HUES6 (cell line): ENCODE data around the gene IL3.

ENCODE experiments used
- H3K27ac ChIP-seq: 2 replicates; pipeline ENCODE4 v1.7.0; 2013; ENCODE audit warnings: low read depth, mild to moderate bottlenecking, low read length, inconsistent platforms
- H3K27me3 ChIP-seq: 2 replicates; pipeline ENCODE4 v1.6.1; 2013; ENCODE audit warnings: low read length; ENCODE audit not compliant: control insufficient read depth, insufficient read depth
- H3K36me3 ChIP-seq: 2 replicates; pipeline ENCODE4 v1.6.1; 2013; ENCODE audit warnings: low read length; ENCODE audit not compliant: control insufficient read depth, insufficient read depth
- H3K4me1 ChIP-seq: 2 replicates; pipeline ENCODE4 v1.6.1; 2013; ENCODE audit warnings: low read length; ENCODE audit not compliant: control insufficient read depth, insufficient read depth
- H3K4me3 ChIP-seq: 2 replicates; pipeline ENCODE4 v1.5.1; 2013; ENCODE audit warnings: low read depth, low read length
- H3K9ac ChIP-seq: one replicate; pipeline ENCODE4 v1.6.1; 2013; ENCODE audit warnings: mild to moderate bottlenecking, low read length
- H3K9me3 ChIP-seq: 2 replicates; pipeline ENCODE4 v1.6.1; 2013; ENCODE audit warnings: low read depth, low read length; ENCODE audit not compliant: control insufficient read depth, insufficient read depth

The IL3 gene

GRCh38 chr5:132074772-132075718 lies 14.6 kb downstream of the IL3 start:
- no peaks in the 10 kb centered on the region for H3K27me3 ChIP-seq
- H3K27ac ChIP-seq = no peak overlapping the region
- H3K4me3 ChIP-seq = no peak overlapping the region
- no peaks in the 10 kb centered on the region; the same call in 1 of the 2 replicates for H3K4me1 ChIP-seq
- H3K9me3 ChIP-seq = no peaks in the 10 kb centered on the region
- H3K36me3 ChIP-seq = no peaks in the 10 kb centered on the region
- H3K9ac ChIP-seq = no peak overlapping the region

- no peak overlapping the region for H3K4me3 ChIP-seq
- no peaks in the 10 kb centered on the region for H3K36me3 ChIP-seq
- no peaks in the 10 kb centered on the region for H3K9me3 ChIP-seq
- no peak overlapping the region for H3K9ac ChIP-seq
- no peaks in the 10 kb centered on the region for H3K27me3 ChIP-seq
- H3K4me1 ChIP-seq = no peaks in the 10 kb centered on the region; the same call in 1 of the 2 replicates
- H3K27ac ChIP-seq = no peak overlapping the region
These were observed 15.2 kb downstream of the IL3 start for GRCh38 chr5:132075719-132076077.

GRCh38 chr5:132076202-132076830 lies 15.9 kb downstream of the IL3 start:
- H3K27ac ChIP-seq = no peak overlapping the region
- no peaks in the 10 kb centered on the region for H3K36me3 ChIP-seq
- H3K4me1 ChIP-seq = no peaks in the 10 kb centered on the region; the same call in 1 of the 2 replicates
- H3K4me3 ChIP-seq = no peak overlapping the region
- H3K9me3 ChIP-seq = no peaks in the 10 kb centered on the region
- no peak overlapping the region for H3K9ac ChIP-seq
- no peaks in the 10 kb centered on the region for H3K27me3 ChIP-seq

GRCh38 chr5:132076983-132077382 lies 16.5 kb downstream of the IL3 start:
- Histone ChIP-seq H3K9me3 (no peaks in the 10 kb centered on the region), H3K4me3 (no peak overlapping the region), H3K9ac (no peak overlapping the region), H3K27me3 (no peaks in the 10 kb centered on the region), H3K27ac (no peak overlapping the region), H3K36me3 (no peaks in the 10 kb centered on the region), H3K4me1 (no peaks in the 10 kb centered on the region; the same call in 1 of the 2 replicates)

GRCh38 chr5:132079081-132079480 lies 18.6 kb downstream of the IL3 start:
- Histone ChIP-seq H3K9me3 (no peaks in the 10 kb centered on the region), H3K36me3 (no peaks in the 10 kb centered on the region), H3K9ac (no peak overlapping the region), H3K4me1 (no peaks in the 10 kb centered on the region; the same call in 1 of the 2 replicates), H3K4me3 (no peak overlapping the region), H3K27me3 (no peaks in the 10 kb centered on the region), H3K27ac (no peak overlapping the region)

- Histone ChIP-seq H3K4me3 (no peak overlapping the region), H3K27me3 (no peaks in the 10 kb centered on the region), H3K9me3 (no peaks in the 10 kb centered on the region), H3K9ac (no peak overlapping the region), H3K27ac (no peak overlapping the region), H3K36me3 (no peaks in the 10 kb centered on the region), H3K4me1 (no peaks in the 10 kb centered on the region; the same call in 1 of the 2 replicates)
These were observed 19.2 kb downstream of the IL3 start for GRCh38 chr5:132079619-132080018.

- Histone ChIP-seq H3K36me3 (no peaks in the 10 kb centered on the region), H3K27me3 (no peaks in the 10 kb centered on the region), H3K4me1 (no peaks in the 10 kb centered on the region), H3K9ac (no peak overlapping the region), H3K4me3 (no peak overlapping the region), H3K27ac (no peak overlapping the region), H3K9me3 (no peaks in the 10 kb centered on the region)
These were observed 20.1 kb downstream of the IL3 start for GRCh38 chr5:132080595-132080994.

GRCh38 chr5:132081458-132081857 lies 21.0 kb downstream of the IL3 start:
- H3K4me3 ChIP-seq = no peak overlapping the region
- H3K9ac ChIP-seq = no peak overlapping the region
- H3K27me3 ChIP-seq = no peaks in the 10 kb centered on the region
- no peaks in the 10 kb centered on the region for H3K4me1 ChIP-seq
- no peak overlapping the region for H3K27ac ChIP-seq
- H3K36me3 ChIP-seq = no peaks in the 10 kb centered on the region
- no peaks in the 10 kb centered on the region for H3K9me3 ChIP-seq

GRCh38 chr5:132082329-132083023 lies 22.0 kb downstream of the IL3 start:
- Histone ChIP-seq H3K4me1 (no peaks in the 10 kb centered on the region), H3K27ac (no peak overlapping the region), H3K9me3 (no peaks in the 10 kb centered on the region), H3K36me3 (no peaks in the 10 kb centered on the region), H3K4me3 (no peak overlapping the region), H3K9ac (no peak overlapping the region), H3K27me3 (no peaks in the 10 kb centered on the region; the same call in 1 of the 2 replicates)

GRCh38 chr5:132083071-132083678 lies 22.7 kb downstream of the IL3 start:
- Histone ChIP-seq H3K9ac (no peak overlapping the region), H3K27ac (no peak overlapping the region), H3K36me3 (no peaks in the 10 kb centered on the region), H3K4me3 (no peak overlapping the region), H3K27me3 (no peaks in the 10 kb centered on the region; the same call in 1 of the 2 replicates), H3K9me3 (no peaks in the 10 kb centered on the region), H3K4me1 (no peaks in the 10 kb centered on the region)
